ENCODE measurements around the gene CELA2B.

DNA sequence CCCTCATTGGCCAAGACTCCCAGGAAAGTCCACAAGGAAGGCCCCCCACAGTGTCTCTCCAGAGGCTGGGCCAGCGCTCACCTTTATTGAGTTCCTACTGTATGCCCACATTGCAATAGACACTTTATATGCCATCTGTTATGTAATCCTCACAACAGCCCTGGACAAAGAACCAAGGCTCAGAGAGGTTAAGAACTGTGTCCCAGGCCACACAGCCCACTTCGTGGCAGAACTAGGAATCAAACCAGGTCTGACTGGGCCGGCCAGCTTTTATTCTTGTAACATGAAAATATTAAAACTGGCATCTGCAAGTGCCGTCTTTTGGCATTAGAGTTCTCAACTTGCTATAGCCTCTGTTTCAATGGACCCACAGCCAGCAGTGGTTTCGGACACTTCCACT is 33.1 kb upstream of the CELA2B start:
- TF ChIP-seq, protein P1, sequence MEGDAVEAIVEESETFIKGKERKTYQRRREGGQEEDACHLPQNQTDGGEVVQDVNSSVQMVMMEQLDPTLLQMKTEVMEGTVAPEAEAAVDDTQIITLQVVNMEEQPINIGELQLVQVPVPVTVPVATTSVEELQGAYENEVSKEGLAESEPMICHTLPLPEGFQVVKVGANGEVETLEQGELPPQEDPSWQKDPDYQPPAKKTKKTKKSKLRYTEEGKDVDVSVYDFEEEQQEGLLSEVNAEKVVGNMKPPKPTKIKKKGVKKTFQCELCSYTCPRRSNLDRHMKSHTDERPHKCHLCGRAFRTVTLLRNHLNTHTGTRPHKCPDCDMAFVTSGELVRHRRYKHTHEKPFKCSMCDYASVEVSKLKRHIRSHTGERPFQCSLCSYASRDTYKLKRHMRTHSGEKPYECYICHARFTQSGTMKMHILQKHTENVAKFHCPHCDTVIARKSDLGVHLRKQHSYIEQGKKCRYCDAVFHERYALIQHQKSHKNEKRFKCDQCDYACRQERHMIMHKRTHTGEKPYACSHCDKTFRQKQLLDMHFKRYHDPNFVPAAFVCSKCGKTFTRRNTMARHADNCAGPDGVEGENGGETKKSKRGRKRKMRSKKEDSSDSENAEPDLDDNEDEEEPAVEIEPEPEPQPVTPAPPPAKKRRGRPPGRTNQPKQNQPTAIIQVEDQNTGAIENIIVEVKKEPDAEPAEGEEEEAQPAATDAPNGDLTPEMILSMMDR (IDR thresholded peaks at IDR 0.05; ENCODE audit: low read depth, low read length, missing input control), result no peak
- TF ChIP-seq, protein P2, sequence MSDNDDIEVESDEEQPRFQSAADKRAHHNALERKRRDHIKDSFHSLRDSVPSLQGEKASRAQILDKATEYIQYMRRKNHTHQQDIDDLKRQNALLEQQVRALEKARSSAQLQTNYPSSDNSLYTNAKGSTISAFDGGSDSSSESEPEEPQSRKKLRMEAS (IDR thresholded peaks at IDR 0.05), result no peak
- no peak for TF ChIP-seq TAF1 (conservative IDR thresholded peaks at IDR 0.05)
- TF ChIP-seq, protein P3, sequence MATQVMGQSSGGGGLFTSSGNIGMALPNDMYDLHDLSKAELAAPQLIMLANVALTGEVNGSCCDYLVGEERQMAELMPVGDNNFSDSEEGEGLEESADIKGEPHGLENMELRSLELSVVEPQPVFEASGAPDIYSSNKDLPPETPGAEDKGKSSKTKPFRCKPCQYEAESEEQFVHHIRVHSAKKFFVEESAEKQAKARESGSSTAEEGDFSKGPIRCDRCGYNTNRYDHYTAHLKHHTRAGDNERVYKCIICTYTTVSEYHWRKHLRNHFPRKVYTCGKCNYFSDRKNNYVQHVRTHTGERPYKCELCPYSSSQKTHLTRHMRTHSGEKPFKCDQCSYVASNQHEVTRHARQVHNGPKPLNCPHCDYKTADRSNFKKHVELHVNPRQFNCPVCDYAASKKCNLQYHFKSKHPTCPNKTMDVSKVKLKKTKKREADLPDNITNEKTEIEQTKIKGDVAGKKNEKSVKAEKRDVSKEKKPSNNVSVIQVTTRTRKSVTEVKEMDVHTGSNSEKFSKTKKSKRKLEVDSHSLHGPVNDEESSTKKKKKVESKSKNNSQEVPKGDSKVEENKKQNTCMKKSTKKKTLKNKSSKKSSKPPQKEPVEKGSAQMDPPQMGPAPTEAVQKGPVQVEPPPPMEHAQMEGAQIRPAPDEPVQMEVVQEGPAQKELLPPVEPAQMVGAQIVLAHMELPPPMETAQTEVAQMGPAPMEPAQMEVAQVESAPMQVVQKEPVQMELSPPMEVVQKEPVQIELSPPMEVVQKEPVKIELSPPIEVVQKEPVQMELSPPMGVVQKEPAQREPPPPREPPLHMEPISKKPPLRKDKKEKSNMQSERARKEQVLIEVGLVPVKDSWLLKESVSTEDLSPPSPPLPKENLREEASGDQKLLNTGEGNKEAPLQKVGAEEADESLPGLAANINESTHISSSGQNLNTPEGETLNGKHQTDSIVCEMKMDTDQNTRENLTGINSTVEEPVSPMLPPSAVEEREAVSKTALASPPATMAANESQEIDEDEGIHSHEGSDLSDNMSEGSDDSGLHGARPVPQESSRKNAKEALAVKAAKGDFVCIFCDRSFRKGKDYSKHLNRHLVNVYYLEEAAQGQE (IDR thresholded peaks at IDR 0.05), result no peak
- no peak for TF ChIP-seq GABPA (IDR thresholded peaks at IDR 0.05 in 1 of 2, conservative IDR thresholded peaks at IDR 0.05 in 1 of 2)
- TF ChIP-seq JUND (IDR thresholded peaks at IDR 0.05), result no peak
